ENCODE data around the gene ISY1.
"Not testable (repeated sequence)": the region's sequence is repeated elsewhere in the genome, so short reads cannot be mapped to it uniquely, and the experiment has no call there.

DNA sequence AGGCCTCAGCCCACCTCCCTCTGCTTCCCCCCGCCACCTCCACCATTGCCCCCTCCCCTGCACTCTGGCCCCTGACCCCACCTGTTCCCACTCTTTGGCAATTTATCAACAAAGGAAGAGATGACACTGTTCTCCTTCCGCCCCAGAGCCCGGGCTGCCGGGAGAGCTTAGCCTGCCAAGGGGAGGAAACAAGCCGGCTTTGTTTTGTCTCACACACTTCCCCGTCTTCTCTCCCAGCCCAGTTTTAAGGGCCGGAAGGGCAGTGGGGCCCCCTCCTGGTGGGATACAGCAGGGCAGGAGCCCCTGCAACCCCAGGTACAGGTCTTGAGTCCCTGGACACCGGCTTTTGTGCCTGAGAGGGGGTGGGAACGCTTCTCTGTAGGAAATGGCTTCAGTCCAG, 73.0 kb downstream of the ISY1 start:
- TF ChIP-seq, protein P1, sequence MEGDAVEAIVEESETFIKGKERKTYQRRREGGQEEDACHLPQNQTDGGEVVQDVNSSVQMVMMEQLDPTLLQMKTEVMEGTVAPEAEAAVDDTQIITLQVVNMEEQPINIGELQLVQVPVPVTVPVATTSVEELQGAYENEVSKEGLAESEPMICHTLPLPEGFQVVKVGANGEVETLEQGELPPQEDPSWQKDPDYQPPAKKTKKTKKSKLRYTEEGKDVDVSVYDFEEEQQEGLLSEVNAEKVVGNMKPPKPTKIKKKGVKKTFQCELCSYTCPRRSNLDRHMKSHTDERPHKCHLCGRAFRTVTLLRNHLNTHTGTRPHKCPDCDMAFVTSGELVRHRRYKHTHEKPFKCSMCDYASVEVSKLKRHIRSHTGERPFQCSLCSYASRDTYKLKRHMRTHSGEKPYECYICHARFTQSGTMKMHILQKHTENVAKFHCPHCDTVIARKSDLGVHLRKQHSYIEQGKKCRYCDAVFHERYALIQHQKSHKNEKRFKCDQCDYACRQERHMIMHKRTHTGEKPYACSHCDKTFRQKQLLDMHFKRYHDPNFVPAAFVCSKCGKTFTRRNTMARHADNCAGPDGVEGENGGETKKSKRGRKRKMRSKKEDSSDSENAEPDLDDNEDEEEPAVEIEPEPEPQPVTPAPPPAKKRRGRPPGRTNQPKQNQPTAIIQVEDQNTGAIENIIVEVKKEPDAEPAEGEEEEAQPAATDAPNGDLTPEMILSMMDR (IDR thresholded peaks at IDR 0.05), result not testable (repeated sequence)
- TF ChIP-seq POLR2A (IDR thresholded peaks at IDR 0.05), result not testable (repeated sequence)
